Measurements from ENCODE around the gene NIPA2. TPM values are rescaled to one million over a fixed set of nuclear protein-coding genes. Genes with fewer than 3 reads are reported as not detected.

NIPA2 gene
- total RNA-seq, 1 donor from 2014 or later, result 51.5 TPM

- DNase-seq (ENCODE audit: low spot score), result no peak
- Histone ChIP-seq H2AFZ (replicated peaks) (no peak overlapping the region), H3K9ac (no peak overlapping the region), H3K4me1 (no peaks in the 10 kb centered on the region), H3F3A (ENCODE audit: low read depth) (no peaks in the 10 kb centered on the region), H3K9me3 (ENCODE audit: low read depth) (no peaks in the 10 kb centered on the region), H3K79me2 (ENCODE audit: low read depth) (no peaks in the 10 kb centered on the region), H3K27ac (no peak overlapping the region), H3K4me3 (no peak overlapping the region), H3K4me2 (no peak overlapping the region), H3K27me3 (no peaks in the 10 kb centered on the region), H4K20me1 (ENCODE audit: low read depth) (no peaks in the 10 kb centered on the region), H3K36me3 (no peaks in the 10 kb centered on the region)
- TF ChIP-seq CTCF (IDR thresholded peaks at IDR 0.05) (no peak), EZH2 (IDR thresholded peaks at IDR 0.05) (no peak), EZH2phosphoT487 (IDR thresholded peaks at IDR 0.05) (no peak)
- Mint-ChIP-seq H3K4me3 (no peak overlapping the region), H3K9me3 (no peaks in the 10 kb centered on the region), H3K4me1 (no peaks in the 10 kb centered on the region), H3K27ac (no peak overlapping the region), H3K36me3 (peaks cover 6% of the 10 kb centered on the region), H3K27me3 (ENCODE audit: insufficient read depth, low read depth) (peaks cover 3% of the 10 kb centered on the region)
These were observed 24.6 kb upstream of the NIPA2 start for GRCh38 chr15:22813844-22814243.

- Histone ChIP-seq H3K36me3 (no peaks in the 10 kb centered on the region), H4K20me1 (ENCODE audit: low read depth) (no peaks in the 10 kb centered on the region), H3K4me2 (no peak overlapping the region), H3K4me1 (no peaks in the 10 kb centered on the region), H3K9ac (no peak overlapping the region), H3K27me3 (no peaks in the 10 kb centered on the region), H3K9me3 (ENCODE audit: low read depth) (no peaks in the 10 kb centered on the region), H3K4me3 (no peak overlapping the region), H3K27ac (no peak overlapping the region), H3F3A (ENCODE audit: low read depth) (no peaks in the 10 kb centered on the region), H3K79me2 (ENCODE audit: low read depth) (no peaks in the 10 kb centered on the region), H2AFZ (replicated peaks) (no peak overlapping the region)
- H3K4me3 Mint-ChIP-seq, result no peak overlapping the region
- no peaks in the 10 kb centered on the region for H3K9me3 Mint-ChIP-seq
- DNase-seq (ENCODE audit: low spot score), result no peak
- H3K4me1 Mint-ChIP-seq, result no peaks in the 10 kb centered on the region
- TF ChIP-seq EZH2phosphoT487 (IDR thresholded peaks at IDR 0.05) (no peak), CTCF (IDR thresholded peaks at IDR 0.05) (no peak), EZH2 (IDR thresholded peaks at IDR 0.05) (no peak)
- peaks cover 6% of the 10 kb centered on the region for H3K36me3 Mint-ChIP-seq
- peaks cover 2% of the 10 kb centered on the region for H3K27me3 Mint-ChIP-seq (ENCODE audit: insufficient read depth, low read depth)
- no peak overlapping the region for H3K27ac Mint-ChIP-seq
These were observed 22.7 kb upstream of the NIPA2 start for GRCh38 chr15:22815766-22816165.

- H3K36me3 Mint-ChIP-seq, result peaks cover 13% of the 10 kb centered on the region
- H3K27me3 Mint-ChIP-seq (ENCODE audit: insufficient read depth, low read depth), result no peaks in the 10 kb centered on the region
- no peak overlapping the region for H3K9ac ChIP-seq
- H3K9me3 Mint-ChIP-seq, result no peaks in the 10 kb centered on the region
- H4K20me1 ChIP-seq (ENCODE audit: low read depth), result no peaks in the 10 kb centered on the region
- no peaks in the 10 kb centered on the region for H3K4me1 ChIP-seq
- H3K27ac ChIP-seq, result no peak overlapping the region
- no peaks in the 10 kb centered on the region for H3K27me3 ChIP-seq
- no peak overlapping the region for H3K4me3 Mint-ChIP-seq
- no peak overlapping the region for H3K27ac Mint-ChIP-seq
- TF ChIP-seq CTCF (IDR thresholded peaks at IDR 0.05) (no peak), EZH2 (IDR thresholded peaks at IDR 0.05) (no peak), EZH2phosphoT487 (IDR thresholded peaks at IDR 0.05) (no peak)
- no peaks in the 10 kb centered on the region for H3K9me3 ChIP-seq (ENCODE audit: low read depth)
- H3K4me1 Mint-ChIP-seq, result no peaks in the 10 kb centered on the region
- H3K4me2 ChIP-seq, result no peak overlapping the region
- H3F3A ChIP-seq (ENCODE audit: low read depth), result no peaks in the 10 kb centered on the region
- no peaks in the 10 kb centered on the region for H3K36me3 ChIP-seq
- DNase-seq (ENCODE audit: low spot score), result no peak
- H3K4me3 ChIP-seq, result no peak overlapping the region
- H3K79me2 ChIP-seq (ENCODE audit: low read depth), result no peaks in the 10 kb centered on the region
- no peak overlapping the region for H2AFZ ChIP-seq (replicated peaks)
These were observed 18.8 kb upstream of the NIPA2 start for GRCh38 chr15:22819651-22820050.

All from neural progenitor cell (in vitro differentiated cells).